Measurements from ENCODE around the gene RPAP3. TPM values are rescaled to one million over a fixed set of nuclear protein-coding genes. Genes with fewer than 3 reads are reported as not detected.

The RPAP3 gene
- polyA plus RNA-seq, 1 donor (not counting 4 experiments of a cell fraction or from before 2014, with no cell fraction given), result 22.9 TPM

- Histone ChIP-seq H3K27ac (ENCODE audit: control insufficient read depth, insufficient read depth, low read length) (no peak overlapping the region), H3K4me1 (ENCODE audit: control insufficient read depth, extremely low read depth, insufficient read depth, low read length) (peaks cover 40% of the 10 kb centered on the region), H3K36me3 (ENCODE audit: control insufficient read depth in 2 of 2, extremely low read depth in 1 of 2, insufficient read depth in 2 of 2, low read length in 2 of 2) (peaks cover 8 to 23% of the 10 kb centered on the region in 2 experiments), H2AFZ (ENCODE audit: control insufficient read depth, low read length) (no peak overlapping the region), H3K4me3 (ENCODE audit: control insufficient read depth in 2 of 3, extremely low read depth in 1 of 3, insufficient read depth in 2 of 3, low read depth in 1 of 3, low read length in 3 of 3) (no peak overlapping the region), H3K9me1 (ENCODE audit: control insufficient read depth, extremely low read depth, insufficient read depth, low read length) (peaks cover 4% of the 10 kb centered on the region), H3K79me2 (ENCODE audit: control insufficient read depth, insufficient read depth, low read length) (no peaks in the 10 kb centered on the region), H4K20me1 (ENCODE audit: control insufficient read depth, extremely low read depth, insufficient read depth, low read length) (no peaks in the 10 kb centered on the region), H3K27me3 (ENCODE audit: control insufficient read depth, extremely low read depth, insufficient read depth, low read length) (no peaks in the 10 kb centered on the region), H3K9me3 (ENCODE audit: control insufficient read depth, low read depth, low read length) (no peaks in the 10 kb centered on the region), H3K4me2 (ENCODE audit: control insufficient read depth, extremely low read depth, insufficient read depth, low read depth, low read length) (no peak overlapping the region), H3K9ac (ENCODE audit: control insufficient read depth, extremely low read depth, insufficient read depth, low read length) (no peak overlapping the region)
- FAIRE-seq, result peak; percentile 58
- no peak for DNase-seq (ENCODE audit: low read depth, low spot score)
- dilution Hi-C loops (cut with MboI; ENCODE audit: extremely low pct_ligation_motif_present, low sequenced_read_pairs), result no loop called here
- TF ChIP-seq EZH2 (IDR thresholded peaks at IDR 0.05; ENCODE audit: low read length) (no peak), CTCF (optimal IDR thresholded peaks at IDR 0.05 in 1 of 3, IDR thresholded peaks at IDR 0.05 in 1 of 3, conservative IDR thresholded peaks at IDR 0.05 in 1 of 3; ENCODE audit: extremely low read depth in 1 of 3, insufficient read depth in 2 of 3, low read length in 3 of 3) (no peak)
These were observed 42.6 kb upstream of the RPAP3 start for GRCh38 chr12:47748507-47748828.

- no peak for DNase-seq (ENCODE audit: low read depth, low spot score)
- no peak overlapping the region for H3K4me2 ChIP-seq (ENCODE audit: control insufficient read depth, extremely low read depth, insufficient read depth, low read depth, low read length)
- no peak overlapping the region for H2AFZ ChIP-seq (ENCODE audit: control insufficient read depth, low read length)
- no peaks in the 10 kb centered on the region for H3K79me2 ChIP-seq (ENCODE audit: control insufficient read depth, insufficient read depth, low read length)
- H3K9ac ChIP-seq (ENCODE audit: control insufficient read depth, extremely low read depth, insufficient read depth, low read length), result no peak overlapping the region
- no peak overlapping the region for H3K4me3 ChIP-seq (ENCODE audit: control insufficient read depth in 2 of 3, extremely low read depth in 1 of 3, insufficient read depth in 2 of 3, low read depth in 1 of 3, low read length in 3 of 3)
- H3K27ac ChIP-seq (ENCODE audit: control insufficient read depth, insufficient read depth, low read length), result no peak overlapping the region
- peaks cover 8 to 23% of the 10 kb centered on the region in 2 experiments for H3K36me3 ChIP-seq (ENCODE audit: control insufficient read depth in 2 of 2, extremely low read depth in 1 of 2, insufficient read depth in 2 of 2, low read length in 2 of 2)
- H3K9me1 ChIP-seq (ENCODE audit: control insufficient read depth, extremely low read depth, insufficient read depth, low read length), result peaks cover 4% of the 10 kb centered on the region
- peaks cover 34% of the 10 kb centered on the region for H3K4me1 ChIP-seq (ENCODE audit: control insufficient read depth, extremely low read depth, insufficient read depth, low read length)
- dilution Hi-C loops (cut with MboI; ENCODE audit: extremely low pct_ligation_motif_present, low sequenced_read_pairs), result no loop called here
- no peak for TF ChIP-seq CTCF (optimal IDR thresholded peaks at IDR 0.05 in 1 of 3, IDR thresholded peaks at IDR 0.05 in 1 of 3, conservative IDR thresholded peaks at IDR 0.05 in 1 of 3; ENCODE audit: extremely low read depth in 1 of 3, insufficient read depth in 2 of 3, low read length in 3 of 3)
- no peak for TF ChIP-seq EZH2 (IDR thresholded peaks at IDR 0.05; ENCODE audit: low read length)
- no peak for FAIRE-seq
- H3K9me3 ChIP-seq (ENCODE audit: control insufficient read depth, low read depth, low read length), result no peaks in the 10 kb centered on the region
- H3K27me3 ChIP-seq (ENCODE audit: control insufficient read depth, extremely low read depth, insufficient read depth, low read length), result no peaks in the 10 kb centered on the region
- no peaks in the 10 kb centered on the region for H4K20me1 ChIP-seq (ENCODE audit: control insufficient read depth, extremely low read depth, insufficient read depth, low read length)
These were observed 42.0 kb upstream of the RPAP3 start for GRCh38 chr12:47747596-47748506.

All from keratinocyte (primary cell).